H1 (cell line): Measurements from ENCODE around the gene NME1. TPM values are rescaled to one million over a fixed set of nuclear protein-coding genes. Genes with fewer than 3 reads are reported as not detected.
A peak's percentile ranks its signal among the peaks of the same experiment; 100 is the strongest.

ENCODE experiments used
- CTCF ChIA-PET: fragments of 300-600 bp; sonication (Branson Sonifier 250); formaldehyde crosslinking; loops from one replicate; lab custom pipeline; 2021; ENCODE audit not compliant: partially characterized antibody; lab: Charles Lee
- POLR2A ChIA-PET: fragments of 300-600 bp; sonication (Branson Sonifier 250); formaldehyde crosslinking; loops from one replicate; lab custom pipeline; 2021; ENCODE audit warnings: inconsistent platforms; ENCODE audit not compliant: partially characterized antibody; lab: Charles Lee
- DNase-seq, 2 experiments: peaks; one replicate each; pipeline versions ENCODE4 v3.0.0 to v3.0.0-alpha.2; 2010 to 2022; ENCODE audit warnings: low spot score in 2 of 2, low read depth in 1 of 2, mixed read lengths in 1 of 2
- FAIRE-seq: peaks from 2 replicates; lab custom pipeline; 2011; peaks lifted over from hg19 to GRCh38; lab: Jason Lieb, UNC
- H2AFZ ChIP-seq: 2 replicates; pipeline ENCODE4 v1.8.1; 2012; ENCODE audit warnings: low read length, inconsistent platforms
- H2AK5ac ChIP-seq: 2 replicates; pipeline ENCODE4 v1.6.1; 2013; ENCODE audit warnings: low read depth, low read length
- H2BK120ac ChIP-seq: replicated peaks from 2 replicates; pipeline ENCODE3; 2013; ENCODE audit warnings: low read depth, low read length, inconsistent platforms
- H2BK12ac ChIP-seq: 2 replicates; pipeline ENCODE4 v1.6.1; 2013; ENCODE audit warnings: low read depth, low read length
- H2BK15ac ChIP-seq: 2 replicates; pipeline ENCODE4 v1.6.1; 2013; ENCODE audit warnings: low read length
- H2BK20ac ChIP-seq: 2 replicates; pipeline ENCODE4 v1.6.1; 2013; ENCODE audit warnings: low read length
- H2BK5ac ChIP-seq: 2 replicates; pipeline ENCODE4 v1.6.1; 2013; ENCODE audit warnings: low read depth, low read length
- H3K14ac ChIP-seq: 2 replicates; pipeline ENCODE4 v1.6.1; 2013; ENCODE audit warnings: inconsistent platforms; ENCODE audit not compliant: insufficient read length
- H3K18ac ChIP-seq: 2 replicates; pipeline ENCODE4 v1.6.1; 2013; ENCODE audit warnings: low read length; ENCODE audit errors: extremely low read depth
- H3K23ac ChIP-seq: 2 replicates; pipeline ENCODE4 v1.6.1; 2013; ENCODE audit warnings: inconsistent platforms; ENCODE audit not compliant: insufficient read length
- H3K23me2 ChIP-seq: 2 replicates; pipeline ENCODE4 v1.6.1; 2013; ENCODE audit warnings: low read depth, low read length
- H3K27ac ChIP-seq: 2 replicates; pipeline ENCODE4 v1.6.1; 2011; ENCODE audit warnings: low read depth, low read length, inconsistent platforms
- H3K27me3 ChIP-seq, 4 experiments: replicated peaks in 1 of 4; 1 replicate in 1 of 4; 2 replicates in 3 of 4; pipeline versions ENCODE4 v1.6.1 to v1.8.1; 2011 to 2013; ENCODE audit warnings: low read length in 3 of 4, mild to moderate bottlenecking in 3 of 4, inconsistent platforms in 2 of 4, mixed read lengths in 2 of 4, moderate library complexity in 1 of 4; ENCODE audit not compliant: control insufficient read depth in 3 of 4, insufficient read depth in 3 of 4; ENCODE audit errors: extremely low read depth in 1 of 4
- H3K36me3 ChIP-seq, 4 experiments: 2 replicates each; pipeline versions ENCODE4 v1.6.1 to v1.8.1; 2011 to 2013; ENCODE audit warnings: mild to moderate bottlenecking in 4 of 4, low read length in 3 of 4, moderate library complexity in 2 of 4, control low read depth in 1 of 4, inconsistent platforms in 1 of 4; ENCODE audit not compliant: insufficient read depth in 4 of 4, control insufficient read depth in 2 of 4
- H3K4ac ChIP-seq: replicated peaks from 2 replicates; pipeline ENCODE3; 2013; ENCODE audit warnings: low read length, low read depth, mixed read lengths, inconsistent platforms; ENCODE audit not compliant: insufficient read length
- H3K4me1 ChIP-seq, 4 experiments: replicated peaks in 1 of 4; 1 replicate in 1 of 4; 2 replicates in 3 of 4; pipeline versions ENCODE4 v1.6.1 to v1.8.1; 2011 to 2013; ENCODE audit warnings: low read length in 3 of 4, inconsistent platforms in 2 of 4, mixed read lengths in 1 of 4; ENCODE audit not compliant: insufficient read depth in 4 of 4, control insufficient read depth in 3 of 4
- H3K4me2 ChIP-seq, 2 experiments: 2 replicates each; pipeline versions ENCODE4 v1.6.1 to v1.8.1; 2011 to 2013; ENCODE audit warnings: low read depth in 2 of 2, low read length in 2 of 2, control low read depth in 1 of 2, inconsistent platforms in 1 of 2, mild to moderate bottlenecking in 1 of 2; ENCODE audit not compliant: insufficient read depth in 1 of 2
- H3K4me3 ChIP-seq, 4 experiments: fragments of 200-600, 300-600 bp in 1 of 4; sonication (generic), shearing (Covaris generic), sonication (Bioruptor Twin) in 1 of 4; 2 replicates each; pipeline versions ENCODE4 v1.5.1 to v1.8.1; 2011 to 2016; ENCODE audit warnings: low read length in 4 of 4, low read depth in 3 of 4, control low read depth in 2 of 4, inconsistent platforms in 2 of 4, mild to moderate bottlenecking in 2 of 4, mixed read lengths in 1 of 4, moderate library complexity in 1 of 4; ENCODE audit not compliant: insufficient read depth in 2 of 4; ENCODE audit errors: extremely low read depth in 1 of 4
- H3K56ac ChIP-seq: replicated peaks from 2 replicates; pipeline ENCODE3; 2013; ENCODE audit warnings: low read depth, mild to moderate bottlenecking, mixed read lengths, low read length, inconsistent platforms; ENCODE audit not compliant: insufficient read length
- H3K79me1 ChIP-seq: 2 replicates; pipeline ENCODE4 v1.6.1; 2013; ENCODE audit warnings: low read depth, low read length, control low read depth
- H3K79me2 ChIP-seq, 2 experiments: 2 replicates each; pipeline versions ENCODE4 v1.6.1 to v1.8.1; 2012 to 2013; ENCODE audit warnings: low read length in 2 of 2, mild to moderate bottlenecking in 2 of 2, inconsistent platforms in 1 of 2; ENCODE audit not compliant: insufficient read depth in 2 of 2, control insufficient read depth in 1 of 2
- H3K9ac ChIP-seq, 4 experiments: replicated peaks in 1 of 4; 1 replicate in 1 of 4; 2 replicates in 3 of 4; pipeline versions ENCODE4 v1.6.1 to v1.8.1; 2011 to 2013; ENCODE audit warnings: low read depth in 3 of 4, low read length in 3 of 4, control low read depth in 2 of 4, mild to moderate bottlenecking in 2 of 4, moderate library complexity in 2 of 4, inconsistent platforms in 1 of 4; ENCODE audit errors: extremely low read depth in 1 of 4
- H3K9me3 ChIP-seq, 2 experiments: 2 replicates each; pipeline versions ENCODE4 v1.6.1 to v1.8.1; 2012 to 2013; ENCODE audit warnings: mild to moderate bottlenecking in 2 of 2, moderate library complexity in 2 of 2, control low read depth in 1 of 2, inconsistent platforms in 1 of 2, low read depth in 1 of 2, low read length in 1 of 2, mixed read lengths in 1 of 2; ENCODE audit not compliant: insufficient read depth in 2 of 2
- H4K20me1 ChIP-seq, 2 experiments: replicated peaks in 1 of 2; 2 replicates each; pipeline versions ENCODE3 to v1.8.1; 2011 to 2013; ENCODE audit warnings: inconsistent platforms in 2 of 2, low read length in 2 of 2, mild to moderate bottlenecking in 1 of 2; ENCODE audit not compliant: insufficient read depth in 2 of 2, control insufficient read depth in 1 of 2
- H4K5ac ChIP-seq: 2 replicates; pipeline ENCODE4 v1.6.1; 2013; ENCODE audit warnings: low read length, low read depth, mixed read lengths, inconsistent platforms; ENCODE audit not compliant: insufficient read length
- H4K8ac ChIP-seq: 2 replicates; pipeline ENCODE4 v1.8.0; 2013; ENCODE audit warnings: mild to moderate bottlenecking, moderate library complexity, low read length, inconsistent platforms; ENCODE audit not compliant: insufficient read depth; ENCODE audit errors: extremely low read depth
- H4K91ac ChIP-seq: replicated peaks from 2 replicates; pipeline ENCODE3; 2013; ENCODE audit warnings: low read length, mixed read lengths, inconsistent platforms; ENCODE audit not compliant: insufficient read length
- BACH1 ChIP-seq: IDR thresholded peaks from 2 replicates; pipeline ENCODE4 v1.6.1; 2012; ENCODE audit warnings: low read length, improper control_type of control experiment
- EZH2 ChIP-seq: fragments of 200-600 bp; sonication (generic); IDR thresholded peaks from 2 replicates; pipeline ENCODE4 v1.7.1; 2012; ENCODE audit warnings: low read depth, mild to moderate bottlenecking, moderate library complexity, low read length, inconsistent platforms; ENCODE audit not compliant: severe bottlenecking
- GABPA ChIP-seq: IDR thresholded peaks from 2 replicates; pipeline ENCODE4 v1.6.1; 2011; ENCODE audit warnings: mild to moderate bottlenecking, low read length, moderate library complexity, borderline replicate concordance; ENCODE audit not compliant: insufficient read depth
- PHF8 ChIP-seq: fragments of 200-600 bp; sonication (generic); conservative IDR thresholded peaks from 2 replicates; pipeline ENCODE4 v1.7.1; 2012; ENCODE audit warnings: low read depth, mild to moderate bottlenecking, inconsistent platforms, low read length, moderate library complexity
- RBBP5 ChIP-seq: IDR thresholded peaks from 2 replicates; pipeline ENCODE4 v1.7.1; 2012; ENCODE audit warnings: low read depth, mild to moderate bottlenecking, inconsistent platforms, low read length, moderate library complexity, borderline replicate concordance
- TBP ChIP-seq: IDR thresholded peaks from 2 replicates; pipeline ENCODE4 v1.6.1; 2011; ENCODE audit warnings: low read depth, low read length, improper control_type of control experiment
- WGBS, 2 experiments: shearing (Covaris generic) in 1 of 2; methylation state at CpG; one replicate each; pipeline versions ENCODE4 v1.1.6 to v1.1.7; 2013 to 2015; ENCODE audit warnings: low lambda C conversion rate in 2 of 2, mixed read lengths in 2 of 2, inconsistent platforms in 1 of 2, low coverage in 1 of 2, missing lambda C conversion rate in 1 of 2; ENCODE audit not compliant: insufficient replicate concordance in 2 of 2, insufficient coverage in 1 of 2, insufficient read length in 1 of 2; ENCODE audit errors: extremely low coverage in 1 of 2, missing lambda C conversion rate in 1 of 2; 5-methylcytosine and 5-hydroxymethylcytosine counted together
- polyA plus RNA-seq, 7 experiments: library from polyadenylated mRNA; depleted of rRNA in 3 of 7; stranded (reverse) in 5 of 7; unstranded in 2 of 7; fragments of >200 nt in 5 of 7; fragments of 200-250 nt in 2 of 7; gene quantifications; 1 replicate in 5 of 7; 2 replicates in 1 of 7; 4 replicates in 1 of 7; pipeline versions ENCODE4 v1.2.1 to v1.2.3, GENCODE V29; 2011 to 2013; ENCODE audit warnings: missing spikeins in 2 of 7, mixed read lengths in 2 of 7
- total RNA-seq: library from RNA; stranded (reverse); fragmentation: NEBNext Ultra II Directional; extraction: Animal tissue kit (Norgen Biotek cat#: 25700); gene quantifications from 2 replicates; pipeline ENCODE4 v1.2.1, GENCODE V29; 2021
- TF ChIP-seq, protein P1 (sequence below), 3 experiments: IDR thresholded peaks; 1 replicate in 2 of 3; 2 replicates in 1 of 3; pipeline versions ENCODE4 v1.5.1 to v1.6.1; 2011; ENCODE audit warnings: low read length in 3 of 3, mild to moderate bottlenecking in 3 of 3, inconsistent platforms in 2 of 3, low read depth in 1 of 3, moderate library complexity in 1 of 3; ENCODE audit not compliant: insufficient read depth in 1 of 3; ENCODE audit errors: control extremely low read depth in 1 of 3

Gene NME1
- total and polyA plus RNA-seq, 2 of the 8 experiments (the other 6 are each of a cell fraction or from before 2014, with no cell fraction given): 307 to 380 TPM

DNA sequence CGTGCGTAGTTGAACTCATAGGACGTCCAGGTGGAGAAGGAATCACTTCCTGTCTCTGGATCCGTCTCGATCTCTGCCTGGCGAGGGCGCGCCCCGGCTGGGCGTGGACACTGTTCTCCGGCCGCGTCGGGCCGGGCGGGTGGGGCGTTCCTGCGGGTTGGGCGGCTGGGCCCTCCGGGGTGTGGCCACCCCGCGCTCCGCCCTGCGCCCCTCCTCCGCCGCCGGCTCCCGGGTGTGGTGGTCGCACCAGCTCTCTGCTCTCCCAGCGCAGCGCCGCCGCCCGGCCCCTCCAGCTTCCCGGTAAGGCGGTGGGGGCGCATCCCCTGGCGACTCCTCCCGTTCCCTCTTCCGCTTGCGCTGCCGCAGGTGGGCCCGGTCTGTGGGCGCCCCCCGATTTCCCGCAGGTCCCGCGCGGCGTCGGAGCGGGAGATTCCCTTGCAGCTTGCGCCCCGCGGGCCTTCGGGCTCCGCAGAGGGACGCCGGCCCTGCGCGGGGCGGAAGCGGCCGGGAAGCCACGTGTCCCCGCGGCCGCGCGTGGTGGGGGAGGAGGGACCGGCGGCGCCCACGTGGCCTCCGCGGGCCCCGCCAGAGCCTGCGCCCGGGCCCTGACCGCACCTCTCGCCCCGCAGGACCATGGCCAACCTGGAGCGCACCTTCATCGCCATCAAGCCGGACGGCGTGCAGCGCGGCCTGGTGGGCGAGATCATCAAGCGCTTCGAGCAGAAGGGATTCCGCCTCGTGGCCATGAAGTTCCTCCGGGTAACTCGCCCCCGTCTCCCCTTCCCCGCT, 13.0 kb downstream of the NME1 start, which contains the start of gene NME2:
NME2 (plus strand) TSS at position 214 of the 789 bp plus-strand sequence; CDS start at position 634, 420 bp downstream.
- H3K14ac ChIP-seq: no peak within 1 kb of the TSS
- H2AK5ac ChIP-seq: no peak within 1 kb of the TSS
- peaks cover 0 to 5% of the 10 kb centered on the region in 2 experiments for H4K20me1 ChIP-seq
- ChIA-PET POLR2A (interaction anchor here (0.6 to 6.0 kb wide), 17 partner anchors 8 to 447 kb away, joined by 3 to 82 read pairs (median 5); partner anchors contain the start of genes LUC7L3, MBTD1, NME1 and UTP18), CTCF (interaction anchor here (0.9 to 2.5 kb wide), 3 partner anchors 12 to 164 kb away, joined by 3 to 7 read pairs (median 5); no protein-coding TSS in a partner anchor)
- H2BK20ac ChIP-seq: peak within 1 kb of the TSS; percentile 61; the same call in 1 of the 2 replicates
- DNase-seq (peak; percentile 74 to 96), FAIRE-seq (no peak)
- H4K5ac ChIP-seq: peak within 1 kb of the TSS; percentile 87
- peaks cover 0 to 9% (median 3%) of the 10 kb centered on the region in 4 experiments; a peak in 4 of 7 replicates for H3K4me1 ChIP-seq
- peak within 1 kb of the TSS; percentile 89 to 97 for H3K4me2 ChIP-seq
- peak within 1 kb of the TSS; percentile 65 to 95 (median 92) for H3K4me3 ChIP-seq
- peak within 1 kb of the TSS; percentile 90 for H3K18ac ChIP-seq
- H3K27me3 ChIP-seq: no peaks in the 10 kb centered on the region
- H3K23me2 ChIP-seq: peaks cover 9% of the 10 kb centered on the region
- WGBS, 2 experiments: 2% methylated on average over 58 of the region's 98 CpGs; no CpG with 5 or more reads in 1 of the 2 experiments
- H2AFZ ChIP-seq: peak within 1 kb of the TSS; percentile 97
- peak within 1 kb of the TSS; percentile 58 for H3K4ac ChIP-seq
- peak within 1 kb of the TSS; percentile 93; the same call in 1 of the 2 replicates for H4K8ac ChIP-seq
- H2BK120ac ChIP-seq: no peak within 1 kb of the TSS
- peak within 1 kb of the TSS; percentile 71 for H3K27ac ChIP-seq
- peak within 1 kb of the TSS; percentile 94 for H2BK5ac ChIP-seq
- H3K56ac ChIP-seq: peak within 1 kb of the TSS; percentile 92
- peaks cover 15 to 58% (median 43%) of the 10 kb centered on the region in 4 experiments for H3K36me3 ChIP-seq
- H3K9ac ChIP-seq: peak within 1 kb of the TSS; percentile 60 to 97 (median 91)
- H3K79me2 ChIP-seq: peaks cover 0 to 13% of the 10 kb centered on the region in 2 experiments; a peak in 2 of 4 replicates
- no peaks in the 10 kb centered on the region; the same call in 1 of the 2 replicates for H3K79me1 ChIP-seq
- peak within 1 kb of the TSS; percentile 32 for H4K91ac ChIP-seq
- H2BK15ac ChIP-seq: no peak within 1 kb of the TSS
- H3K9me3 ChIP-seq: no peaks in the 10 kb centered on the region
- H2BK12ac ChIP-seq: peak within 1 kb of the TSS; percentile 23; the same call in 1 of the 2 replicates
- no peak within 1 kb of the TSS for H3K23ac ChIP-seq
- peak; percentile 19; the same call in 1 of the 2 replicates for TF ChIP-seq TBP
- peak; percentile 53 for TF ChIP-seq BACH1
- TF ChIP-seq GABPA: no peak
- TF ChIP-seq, protein P1, sequence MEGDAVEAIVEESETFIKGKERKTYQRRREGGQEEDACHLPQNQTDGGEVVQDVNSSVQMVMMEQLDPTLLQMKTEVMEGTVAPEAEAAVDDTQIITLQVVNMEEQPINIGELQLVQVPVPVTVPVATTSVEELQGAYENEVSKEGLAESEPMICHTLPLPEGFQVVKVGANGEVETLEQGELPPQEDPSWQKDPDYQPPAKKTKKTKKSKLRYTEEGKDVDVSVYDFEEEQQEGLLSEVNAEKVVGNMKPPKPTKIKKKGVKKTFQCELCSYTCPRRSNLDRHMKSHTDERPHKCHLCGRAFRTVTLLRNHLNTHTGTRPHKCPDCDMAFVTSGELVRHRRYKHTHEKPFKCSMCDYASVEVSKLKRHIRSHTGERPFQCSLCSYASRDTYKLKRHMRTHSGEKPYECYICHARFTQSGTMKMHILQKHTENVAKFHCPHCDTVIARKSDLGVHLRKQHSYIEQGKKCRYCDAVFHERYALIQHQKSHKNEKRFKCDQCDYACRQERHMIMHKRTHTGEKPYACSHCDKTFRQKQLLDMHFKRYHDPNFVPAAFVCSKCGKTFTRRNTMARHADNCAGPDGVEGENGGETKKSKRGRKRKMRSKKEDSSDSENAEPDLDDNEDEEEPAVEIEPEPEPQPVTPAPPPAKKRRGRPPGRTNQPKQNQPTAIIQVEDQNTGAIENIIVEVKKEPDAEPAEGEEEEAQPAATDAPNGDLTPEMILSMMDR (IDR thresholded peaks at IDR 0.05; ENCODE audit: control extremely low read depth in 1 of 3, insufficient read depth in 1 of 3, low read depth in 1 of 3, low read length in 3 of 3): peak in 1 of 3 experiments; percentile 46; a peak in 2 of 4 replicates
- no peak for TF ChIP-seq EZH2
- TF ChIP-seq RBBP5: 0 out of 2 replicates have a peak, but pooled peaks have one; percentile 49
- peak; percentile 78 for TF ChIP-seq PHF8
